Mesendoderm (in vitro differentiated cells): ENCODE results near the gene GJA8.
"Not testable (repeated sequence)": the region's sequence is repeated elsewhere in the genome, so short reads cannot be mapped to it uniquely, and the experiment has no call there.

ENCODE experiments used
- DNase-seq: peaks from one replicate; pipeline ENCODE4 v3.0.0; 2013
- H2AK5ac ChIP-seq: 2 replicates; pipeline ENCODE4 v1.6.1; 2013; ENCODE audit warnings: low read length, inconsistent platforms
- H2BK120ac ChIP-seq: 2 replicates; pipeline ENCODE4 v1.6.1; 2013; ENCODE audit warnings: low read depth, mild to moderate bottlenecking, low read length, moderate library complexity, mixed read lengths
- H2BK15ac ChIP-seq: replicated peaks from 2 replicates; pipeline ENCODE4 v1.6.1; 2013; ENCODE audit warnings: low read depth, mild to moderate bottlenecking, moderate library complexity
- H2BK5ac ChIP-seq: 2 replicates; pipeline ENCODE4 v1.6.1; 2013; ENCODE audit warnings: low read length, inconsistent platforms
- H3K18ac ChIP-seq: 2 replicates; pipeline ENCODE4 v1.6.1; 2013; ENCODE audit warnings: mild to moderate bottlenecking, low read length, mixed read lengths
- H3K23ac ChIP-seq: one replicate; pipeline ENCODE4 v1.6.1; 2013; ENCODE audit warnings: low read length
- H3K27ac ChIP-seq: 2 replicates; pipeline ENCODE4 v1.5.1; 2013; ENCODE audit warnings: low read depth, mild to moderate bottlenecking, inconsistent platforms, low read length, moderate library complexity
- H3K27me3 ChIP-seq: 2 replicates; pipeline ENCODE4 v1.6.1; 2013; ENCODE audit warnings: low read length, control low read depth, mild to moderate bottlenecking, inconsistent platforms; ENCODE audit not compliant: insufficient read depth, poor library complexity
- H3K36me3 ChIP-seq: 2 replicates; pipeline ENCODE4 v1.6.1; 2013; ENCODE audit warnings: low read length, inconsistent platforms; ENCODE audit not compliant: control insufficient read depth, insufficient read depth
- H3K4ac ChIP-seq: one replicate; pipeline ENCODE4 v1.6.1; 2013; ENCODE audit warnings: low read depth, mild to moderate bottlenecking, low read length, moderate library complexity
- H3K4me1 ChIP-seq: 2 replicates; pipeline ENCODE4 v1.6.1; 2013; ENCODE audit warnings: low read depth, low read length, inconsistent platforms; ENCODE audit not compliant: control insufficient read depth
- H3K4me2 ChIP-seq: 2 replicates; pipeline ENCODE4 v1.6.1; 2013; ENCODE audit warnings: low read length
- H3K4me3 ChIP-seq: 2 replicates; pipeline ENCODE4 v1.5.1; 2013; ENCODE audit warnings: mild to moderate bottlenecking, low read length
- H3K56ac ChIP-seq: one replicate; pipeline ENCODE4 v1.6.1; 2013; ENCODE audit warnings: low read length
- H3K79me1 ChIP-seq: 2 replicates; pipeline ENCODE4 v1.6.1; 2013; ENCODE audit warnings: low read length, inconsistent platforms
- H3K79me2 ChIP-seq: 2 replicates; pipeline ENCODE4 v1.6.1; 2013; ENCODE audit warnings: mild to moderate bottlenecking, low read length; ENCODE audit not compliant: control insufficient read depth, insufficient read depth
- H3K9ac ChIP-seq: 2 replicates; pipeline ENCODE4 v1.6.1; 2013; ENCODE audit warnings: low read length, inconsistent platforms
- H4K5ac ChIP-seq: one replicate; pipeline ENCODE4 v1.6.1; 2013; ENCODE audit warnings: low read length
- H4K8ac ChIP-seq: one replicate; pipeline ENCODE4 v1.6.1; 2013; ENCODE audit warnings: low read depth, mild to moderate bottlenecking, control low read depth, low read length, moderate library complexity
- whole genome bisulfite sequencing: extraction: QIAGEN DNeasy Blood & Tissue Kit; methylation state at CpG from one replicate; pipeline ENCODE4 v1.1.7; 2013; ENCODE audit warnings: low lambda C conversion rate, missing lambda C conversion rate; ENCODE audit not compliant: insufficient coverage; ENCODE audit errors: extremely low coverage; 5-methylcytosine and 5-hydroxymethylcytosine counted together

Gene GJA8

GRCh38 chr1:147928236-147929132, 25.9 kb downstream of the GJA8 start, which contains the start of gene GPR89B:
TSS of gene GPR89B (plus strand) at chr1:147928420. CDS start at chr1:147928537, 117 bp downstream.
- H2BK15ac ChIP-seq: not testable (repeated sequence)

DNA sequence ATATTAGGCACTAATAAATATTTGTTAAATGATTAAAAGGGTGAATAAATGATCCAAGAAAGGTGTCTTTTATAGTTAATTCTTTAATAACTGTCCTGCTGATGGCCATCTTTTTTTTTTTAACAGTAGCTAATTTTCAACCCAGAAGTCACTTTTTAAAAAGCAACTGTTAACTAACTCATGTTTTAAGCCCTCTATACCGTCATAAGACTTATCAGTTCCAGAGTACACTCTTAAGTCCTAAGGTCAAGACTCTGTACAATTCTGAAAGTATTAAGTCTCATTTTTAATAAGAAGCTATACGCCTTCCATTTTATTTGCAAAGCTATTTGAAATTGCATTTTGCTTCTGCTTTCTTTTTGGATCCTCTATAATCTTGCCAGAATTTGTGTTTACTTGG, 28.5 kb downstream of the GJA8 start:
- H3K9ac ChIP-seq: not testable (repeated sequence)
- no CpG with 5 or more reads among the region's 2 CpGs for WGBS

More at GRCh38 chr1:147928236-147929132, 25.9 kb downstream of the GJA8 start, which contains the start of gene GPR89B:
- Histone ChIP-seq H3K56ac (peak within 1 kb of the TSS; percentile 86), H3K4me3 (peak within 1 kb of the TSS; percentile 61), H3K9ac (peak within 1 kb of the TSS; percentile 80)
- not testable (repeated sequence) for H3K4me1 ChIP-seq, H3K27me3 ChIP-seq, H3K23ac ChIP-seq, H3K27ac ChIP-seq, H3K36me3 ChIP-seq, H3K18ac ChIP-seq, H4K8ac ChIP-seq, H2BK5ac ChIP-seq, H3K4ac ChIP-seq, H3K79me2 ChIP-seq, H3K4me2 ChIP-seq, H2BK120ac ChIP-seq, H2AK5ac ChIP-seq, H3K79me1 ChIP-seq, H4K5ac ChIP-seq
- no CpG with 5 or more reads among the region's 72 CpGs for WGBS
- DNase-seq: peak; percentile 95

DNA sequence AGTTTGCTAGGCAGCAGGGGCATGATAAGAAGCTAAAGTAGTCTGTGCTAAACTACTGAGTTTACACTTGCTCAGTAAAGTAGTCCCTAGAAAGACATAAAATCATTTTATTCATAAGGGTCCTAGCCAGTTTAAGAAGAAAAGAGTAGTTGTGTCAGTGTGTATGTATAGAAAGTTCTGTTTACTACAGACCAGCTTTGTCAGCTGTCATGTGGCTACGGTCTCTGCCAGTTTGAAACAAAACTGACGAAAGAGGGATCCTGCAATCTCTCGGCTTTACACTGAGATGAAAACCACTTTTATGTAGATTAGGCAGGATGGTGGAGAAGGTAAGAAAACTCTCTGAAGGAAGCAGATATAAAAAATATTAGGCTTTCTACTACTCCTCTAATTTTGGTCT, 32.7 kb downstream of the GJA8 start:
- H3K4me3 ChIP-seq, H3K79me1 ChIP-seq, H4K5ac ChIP-seq, DNase-seq, H3K27ac ChIP-seq, H2BK15ac ChIP-seq, H3K56ac ChIP-seq, H2BK5ac ChIP-seq, H3K27me3 ChIP-seq, H3K23ac ChIP-seq, H2AK5ac ChIP-seq, H2BK120ac ChIP-seq, H3K79me2 ChIP-seq, H3K18ac ChIP-seq, H3K9ac ChIP-seq, H3K4me1 ChIP-seq, H3K4me2 ChIP-seq, H4K8ac ChIP-seq, H3K36me3 ChIP-seq, H3K4ac ChIP-seq: not testable (repeated sequence)
- WGBS: no CpG with 5 or more reads among the region's 3 CpGs

More for the DNA sequence above, 28.5 kb downstream of the GJA8 start:
- not testable (repeated sequence) for H3K4me3 ChIP-seq, H3K4me2 ChIP-seq, H2BK15ac ChIP-seq, H3K56ac ChIP-seq, H4K5ac ChIP-seq, H2BK5ac ChIP-seq, H3K79me1 ChIP-seq, H3K23ac ChIP-seq, H3K4ac ChIP-seq, H3K36me3 ChIP-seq, H2BK120ac ChIP-seq, DNase-seq, H3K18ac ChIP-seq, H3K79me2 ChIP-seq, H3K4me1 ChIP-seq, H4K8ac ChIP-seq, H3K27ac ChIP-seq, H2AK5ac ChIP-seq, H3K27me3 ChIP-seq

- not testable (repeated sequence) for H2AK5ac ChIP-seq, H4K5ac ChIP-seq, H3K27me3 ChIP-seq, H3K4me3 ChIP-seq, H3K4me1 ChIP-seq, H3K23ac ChIP-seq, H3K79me1 ChIP-seq, H3K79me2 ChIP-seq, H3K18ac ChIP-seq, H3K56ac ChIP-seq, DNase-seq, H4K8ac ChIP-seq, H2BK5ac ChIP-seq, H3K4ac ChIP-seq, H2BK15ac ChIP-seq, H3K36me3 ChIP-seq, H3K9ac ChIP-seq, H3K27ac ChIP-seq, H2BK120ac ChIP-seq, H3K4me2 ChIP-seq
- WGBS: no CpG with 5 or more reads among the region's 2 CpGs
Measured at GRCh38 chr1:147940456-147940855, 37.9 kb downstream of the GJA8 start.

DNA sequence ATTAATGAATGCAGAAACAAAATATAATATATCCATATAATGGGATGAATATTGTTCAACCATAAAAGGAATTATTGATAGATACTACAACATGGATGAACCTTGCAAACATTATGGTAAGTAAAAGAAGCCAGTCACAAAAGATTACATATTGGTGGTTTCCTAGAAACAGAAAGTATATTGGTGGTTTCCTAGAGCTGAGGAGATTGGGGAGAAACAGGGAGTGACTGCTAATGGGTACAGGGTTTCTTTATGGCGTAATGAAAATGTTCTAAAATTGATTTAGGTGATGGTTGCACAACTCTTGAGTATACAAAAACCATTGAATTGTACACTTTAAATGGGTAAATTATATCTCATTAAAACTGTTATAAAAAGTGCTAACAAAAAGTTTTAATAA, 40.0 kb downstream of the GJA8 start:
- H4K8ac ChIP-seq, H3K56ac ChIP-seq, H3K23ac ChIP-seq, H3K4ac ChIP-seq, H2BK15ac ChIP-seq, DNase-seq, H3K27ac ChIP-seq, H3K36me3 ChIP-seq, H4K5ac ChIP-seq, H3K4me2 ChIP-seq, H3K79me2 ChIP-seq, H3K9ac ChIP-seq, H2BK120ac ChIP-seq, H3K79me1 ChIP-seq, H3K4me1 ChIP-seq, H3K4me3 ChIP-seq, H2AK5ac ChIP-seq, H3K27me3 ChIP-seq, H3K18ac ChIP-seq, H2BK5ac ChIP-seq: not testable (repeated sequence)
- WGBS: no CpG with 5 or more reads among the region's 1 CpG
